Stimulated activated naive B cell treated with anti-CD40 and anti-IgM and Interleukin-4, amounts not matched to agents 10 μg/mL and 1 μg/mL and 100 μg/mL, for 72 hours (primary cell): ENCODE measurements around the gene LRP1.
A peak's percentile ranks its signal among the peaks of the same experiment; 100 is the strongest.

Experiments
- ATAC-seq, 2 donors: fragments of 150-1000 bp; cut with Tn5 transposase; replicated peaks; 2 replicates each; pipeline ENCODE4 v1.10.0; 2021; ENCODE audit warnings: moderate library complexity in 1 of 2
- DNase-seq: peaks from one replicate; pipeline ENCODE4 v3.0.0; 2021
- H3K27ac Mint-ChIP-seq: one replicate; pipeline ENCODE4 v1.8.0; 2022; ENCODE audit warnings: mild to moderate bottlenecking, mixed read lengths
- H3K27me3 Mint-ChIP-seq, 2 donors: one replicate each; pipeline ENCODE4 v1.8.0; 2022; ENCODE audit warnings: mixed read lengths in 2 of 2
- H3K36me3 Mint-ChIP-seq, 2 donors: one replicate each; pipeline ENCODE4 v1.8.0; 2022; ENCODE audit warnings: mixed read lengths in 2 of 2, mild to moderate bottlenecking in 1 of 2
- H3K4me1 Mint-ChIP-seq, 2 donors: one replicate each; pipeline ENCODE4 v1.8.0; 2022; ENCODE audit warnings: mixed read lengths in 2 of 2, mild to moderate bottlenecking in 1 of 2
- H3K4me3 Mint-ChIP-seq, 2 donors: one replicate each; pipeline ENCODE4 v1.8.0; 2022; ENCODE audit warnings: mild to moderate bottlenecking in 2 of 2, mixed read lengths in 2 of 2, moderate library complexity in 1 of 2
- H3K9me3 Mint-ChIP-seq, 2 donors: one replicate each; pipeline ENCODE4 v1.8.0; 2022; ENCODE audit warnings: mixed read lengths in 2 of 2, mild to moderate bottlenecking in 1 of 2

The LRP1 gene

GRCh38 chr12:57099766-57100165 is 28.5 kb upstream of the LRP1 start:
- Mint-ChIP-seq H3K27me3 (no peaks in the 10 kb centered on the region), H3K4me1 (peaks cover 53 to 81% of the 10 kb centered on the region in 2 donors), H3K36me3 (peaks cover 62 to 75% of the 10 kb centered on the region in 2 donors), H3K27ac (peak overlapping the region; percentile 91), H3K9me3 (no peaks in the 10 kb centered on the region), H3K4me3 (no peak overlapping the region)
- no peak for DNase-seq
- ATAC-seq: no peak

GRCh38 chr12:57101892-57102695 is 26.2 kb upstream of the LRP1 start:
- ATAC-seq (peak; percentile 55 to 61), DNase-seq (no peak)
- Mint-ChIP-seq H3K4me1 (peaks cover 41 to 78% of the 10 kb centered on the region in 2 donors), H3K27me3 (no peaks in the 10 kb centered on the region), H3K27ac (peak overlapping the region; percentile 73), H3K9me3 (no peaks in the 10 kb centered on the region), H3K36me3 (peaks cover 64 to 76% of the 10 kb centered on the region in 2 donors), H3K4me3 (no peak overlapping the region)

GRCh38 chr12:57103856-57104255 is 24.4 kb upstream of the LRP1 start:
- peaks cover 61 to 80% of the 10 kb centered on the region in 2 donors for H3K36me3 Mint-ChIP-seq
- peak overlapping the region; percentile 51 for H3K27ac Mint-ChIP-seq
- ATAC-seq (no peak), DNase-seq (no peak)
- peaks cover 45 to 83% of the 10 kb centered on the region in 2 donors for H3K4me1 Mint-ChIP-seq
- no peaks in the 10 kb centered on the region for H3K9me3 Mint-ChIP-seq
- no peak overlapping the region for H3K4me3 Mint-ChIP-seq
- H3K27me3 Mint-ChIP-seq: no peaks in the 10 kb centered on the region

GRCh38 chr12:57104292-57104910 is 23.9 kb upstream of the LRP1 start:
- no peak for DNase-seq
- H3K4me3 Mint-ChIP-seq: no peak overlapping the region
- H3K4me1 Mint-ChIP-seq: peaks cover 44 to 81% of the 10 kb centered on the region in 2 donors
- no peaks in the 10 kb centered on the region for H3K9me3 Mint-ChIP-seq
- ATAC-seq: no peak
- peak overlapping the region; percentile 51 for H3K27ac Mint-ChIP-seq
- no peaks in the 10 kb centered on the region for H3K27me3 Mint-ChIP-seq
- peaks cover 57 to 77% of the 10 kb centered on the region in 2 donors for H3K36me3 Mint-ChIP-seq

- ATAC-seq (no peak), DNase-seq (no peak)
- Mint-ChIP-seq H3K4me1 (peaks cover 45 to 81% of the 10 kb centered on the region in 2 donors), H3K27me3 (no peaks in the 10 kb centered on the region), H3K27ac (peak overlapping the region; percentile 77), H3K36me3 (peaks cover 57 to 77% of the 10 kb centered on the region in 2 donors), H3K9me3 (no peaks in the 10 kb centered on the region), H3K4me3 (no peak overlapping the region)
Observed at GRCh38 chr12:57105011-57105753, 23.1 kb upstream of the LRP1 start.

GRCh38 chr12:57106021-57106708 is 22.1 kb upstream of the LRP1 start:
- no peak overlapping the region for H3K4me3 Mint-ChIP-seq
- H3K36me3 Mint-ChIP-seq: peaks cover 61 to 82% of the 10 kb centered on the region in 2 donors
- ATAC-seq: no peak
- peak overlapping the region; percentile 83 for H3K27ac Mint-ChIP-seq
- H3K9me3 Mint-ChIP-seq: no peaks in the 10 kb centered on the region
- H3K27me3 Mint-ChIP-seq: no peaks in the 10 kb centered on the region
- H3K4me1 Mint-ChIP-seq: peaks cover 44 to 80% of the 10 kb centered on the region in 2 donors
- no peak for DNase-seq

- ATAC-seq (no peak), DNase-seq (no peak)
- H3K27me3 Mint-ChIP-seq: no peaks in the 10 kb centered on the region
- peak overlapping the region; percentile 53 for H3K27ac Mint-ChIP-seq
- peaks cover 45 to 82% of the 10 kb centered on the region in 2 donors for H3K4me1 Mint-ChIP-seq
- H3K9me3 Mint-ChIP-seq: no peaks in the 10 kb centered on the region
- peak overlapping the region; percentile 73 to 76 for H3K4me3 Mint-ChIP-seq
- peaks cover 52 to 76% of the 10 kb centered on the region in 2 donors for H3K36me3 Mint-ChIP-seq
Observed at GRCh38 chr12:57107456-57108155, 20.7 kb upstream of the LRP1 start.

- peaks cover 46 to 71% of the 10 kb centered on the region in 2 donors for H3K4me1 Mint-ChIP-seq
- peak overlapping the region; percentile 92 to 94 for H3K4me3 Mint-ChIP-seq
- peaks cover 47 to 63% of the 10 kb centered on the region in 2 donors for H3K36me3 Mint-ChIP-seq
- H3K27ac Mint-ChIP-seq: peak overlapping the region; percentile 97
- H3K9me3 Mint-ChIP-seq: no peaks in the 10 kb centered on the region
- DNase-seq: no peak
- ATAC-seq: no peak
- no peaks in the 10 kb centered on the region for H3K27me3 Mint-ChIP-seq
Observed at GRCh38 chr12:57109207-57110103, 18.8 kb upstream of the LRP1 start.

- Mint-ChIP-seq H3K36me3 (peaks cover 39 to 54% of the 10 kb centered on the region in 2 donors), H3K4me3 (peak overlapping the region; percentile 92 to 94), H3K4me1 (peaks cover 43 to 62% of the 10 kb centered on the region in 2 donors), H3K9me3 (no peaks in the 10 kb centered on the region), H3K27ac (peak overlapping the region; percentile 97), H3K27me3 (no peaks in the 10 kb centered on the region)
- ATAC-seq: peak; percentile 73
- DNase-seq: peak; percentile 80
Observed at GRCh38 chr12:57110104-57111030, 17.9 kb upstream of the LRP1 start.

GRCh38 chr12:57111031-57111734 is 17.1 kb upstream of the LRP1 start, which contains the start of gene STAT6:
Gene STAT6 (minus strand): TSS chr12:57111362. CDS start chr12:57108278, 3,084 bp downstream.
- Mint-ChIP-seq H3K4me3 (peak within 1 kb of the TSS; percentile 92 to 94), H3K27ac (peak within 1 kb of the TSS; percentile 97), H3K36me3 (peaks cover 34 to 46% of the 10 kb centered on the region in 2 donors), H3K9me3 (no peaks in the 10 kb centered on the region), H3K4me1 (peaks cover 42 to 56% of the 10 kb centered on the region in 2 donors), H3K27me3 (no peaks in the 10 kb centered on the region)
- DNase-seq (peak; percentile 77), ATAC-seq (peak; percentile 71 to 72)

- peak; percentile 67 to 69 for ATAC-seq
- Mint-ChIP-seq H3K27me3 (no peaks in the 10 kb centered on the region), H3K9me3 (no peaks in the 10 kb centered on the region), H3K4me3 (peak overlapping the region; percentile 92 to 94), H3K36me3 (peaks cover 25 to 31% of the 10 kb centered on the region in 2 donors), H3K27ac (peak overlapping the region; percentile 97), H3K4me1 (peaks cover 32 to 41% of the 10 kb centered on the region in 2 donors)
- DNase-seq: no peak
Observed at GRCh38 chr12:57112492-57113294, 15.6 kb upstream of the LRP1 start.
